Anterior cingulate cortex (tissue), 58 donors: Measurements from ENCODE around the gene AIP.
"Not testable (repeated sequence)": the region's sequence is repeated elsewhere in the genome, so short reads cannot be mapped to it uniquely, and the experiment has no call there.

ENCODE experiments used
- DNase-seq, 58 donors: peaks; one replicate each; lab custom pipeline; 2025; lab: John Stamatoyannopoulos, UW

Gene AIP

GRCh38 chr11:67445515-67445914 lies 37.3 kb upstream of the AIP start:
- DNase-seq, result no peak

DNA sequence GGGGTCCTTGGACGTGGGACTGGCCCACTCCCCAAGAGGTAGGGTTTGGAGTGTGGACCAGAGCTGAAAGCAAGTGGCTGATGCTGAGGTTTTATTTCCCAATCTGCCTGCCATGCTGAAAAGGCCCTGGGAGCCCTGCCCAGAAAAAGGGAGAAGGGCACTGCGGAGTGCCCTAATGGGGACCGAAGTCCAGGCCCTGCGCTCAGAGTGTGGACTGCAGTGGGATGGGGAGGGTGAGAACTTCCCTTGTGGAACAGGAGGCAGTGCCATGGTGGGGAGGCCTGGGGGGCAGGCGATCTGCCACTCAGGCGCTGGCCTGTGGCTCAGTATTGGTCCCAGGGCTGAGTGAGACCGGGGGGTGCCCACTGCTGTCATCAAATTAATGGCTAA lies 34.6 kb upstream of the AIP start:
- no peak for DNase-seq

- no peak for DNase-seq
Observed at GRCh38 chr11:67449116-67449844, 33.5 kb upstream of the AIP start.

GRCh38 chr11:67450796-67451657 lies 31.8 kb upstream of the AIP start:
- DNase-seq, result no peak

GRCh38 chr11:67451658-67451976 lies 31.2 kb upstream of the AIP start:
- no peak for DNase-seq

GRCh38 chr11:67452141-67452952 lies 30.5 kb upstream of the AIP start, which contains the start of gene GPR152:
Gene GPR152 (minus strand): TSS chr11:67452729. CDS start chr11:67452724, 5 bp downstream.
- peak in 14 of 58 donors; percentile 10 to 69 (median 36) for DNase-seq

GRCh38 chr11:67453816-67454732 lies 28.8 kb upstream of the AIP start:
- no peak for DNase-seq

- DNase-seq, result no peak
Observed at GRCh38 chr11:67455054-67455453, 27.8 kb upstream of the AIP start, which contains the start of gene CABP4. Gene CABP4 (plus strand): TSS chr11:67455354. CDS start chr11:67455424, 70 bp downstream.

GRCh38 chr11:67456068-67456705 lies 26.6 kb upstream of the AIP start:
- DNase-seq, result no peak

DNA sequence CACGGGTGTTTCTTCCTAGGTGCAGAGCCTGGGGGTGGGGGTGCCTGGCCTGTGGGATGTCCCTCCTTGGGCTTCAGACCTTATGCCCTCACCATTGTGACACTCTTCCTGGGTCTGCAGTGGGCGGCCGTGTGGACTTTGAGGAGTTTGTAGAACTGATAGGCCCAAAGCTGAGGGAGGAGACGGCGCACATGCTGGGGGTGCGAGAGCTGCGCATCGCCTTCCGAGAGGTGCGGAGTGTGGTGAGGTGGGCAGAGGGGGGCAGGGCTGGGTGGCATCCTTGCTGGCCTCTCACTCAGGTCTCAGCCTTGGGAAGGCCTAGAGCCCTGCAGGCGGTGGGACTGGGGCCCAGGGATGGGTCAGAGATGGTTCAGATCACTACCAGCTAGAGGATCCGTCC lies 25.4 kb upstream of the AIP start:
- no peak for DNase-seq

DNA sequence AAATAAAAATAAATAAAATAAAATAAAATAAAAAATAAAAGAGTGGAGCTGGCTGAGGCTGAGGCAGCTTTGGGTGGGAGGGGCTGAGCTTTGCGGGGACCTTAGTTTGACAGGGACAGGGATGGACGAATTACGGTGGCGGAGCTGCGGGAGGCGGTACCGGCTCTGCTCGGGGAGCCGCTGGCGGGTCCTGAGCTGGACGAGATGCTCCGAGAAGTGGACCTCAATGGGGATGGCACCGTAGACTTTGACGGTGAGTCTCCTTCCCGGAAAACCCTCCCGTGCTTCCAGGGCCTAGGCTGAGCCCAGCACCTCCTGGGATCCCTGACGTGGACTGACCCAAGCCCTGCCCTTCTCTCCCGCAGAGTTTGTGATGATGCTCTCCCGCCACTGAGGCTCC lies 24.6 kb upstream of the AIP start:
- no peak for DNase-seq

GRCh38 chr11:67463186-67463585 lies 19.6 kb upstream of the AIP start:
- no peak for DNase-seq

- peak in 8 of 58 donors; percentile 12 to 72 (median 56) for DNase-seq
Observed at GRCh38 chr11:67463680-67464410, 19.0 kb upstream of the AIP start.

DNA sequence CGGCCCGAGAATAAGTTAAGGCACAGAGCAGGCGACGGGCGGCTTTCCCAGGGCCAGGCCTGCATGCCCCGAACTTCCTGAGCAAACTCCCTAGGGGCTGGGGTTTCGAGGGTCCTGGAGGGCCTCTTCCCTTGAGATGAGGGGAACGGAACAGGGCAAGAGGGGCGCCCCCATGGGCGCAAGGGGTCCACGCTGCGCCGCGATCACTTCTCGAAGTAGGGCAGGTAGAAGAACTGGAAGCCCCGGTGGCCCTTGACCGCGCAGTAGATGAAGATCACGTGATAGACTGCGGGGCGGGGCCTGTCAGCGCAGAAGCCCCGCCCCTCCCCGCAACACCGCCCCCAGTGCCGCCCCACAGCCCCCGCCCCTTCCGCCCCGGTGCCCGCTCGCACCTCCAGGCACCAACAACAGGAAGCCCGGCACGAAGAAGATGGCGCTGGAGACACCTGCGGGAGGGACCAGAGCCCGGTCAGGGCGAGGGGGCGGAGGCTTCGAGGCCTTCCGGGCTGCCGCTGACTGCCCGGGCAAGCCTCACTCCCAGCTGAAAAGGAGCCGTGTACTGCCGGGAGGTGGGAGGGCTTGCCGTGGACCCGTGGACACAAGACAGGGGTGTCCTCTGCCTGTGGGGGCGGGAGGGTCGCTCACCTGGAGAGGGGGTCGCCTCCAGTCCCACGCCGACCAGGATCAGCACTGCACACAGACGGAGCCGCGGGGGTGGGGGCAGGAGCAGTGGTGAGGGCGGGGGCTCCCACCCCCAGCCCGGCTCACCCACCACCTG lies 18.2 kb upstream of the AIP start:
- peak in 53 of 58 donors; percentile 16 to 86 (median 62) for DNase-seq

DNA sequence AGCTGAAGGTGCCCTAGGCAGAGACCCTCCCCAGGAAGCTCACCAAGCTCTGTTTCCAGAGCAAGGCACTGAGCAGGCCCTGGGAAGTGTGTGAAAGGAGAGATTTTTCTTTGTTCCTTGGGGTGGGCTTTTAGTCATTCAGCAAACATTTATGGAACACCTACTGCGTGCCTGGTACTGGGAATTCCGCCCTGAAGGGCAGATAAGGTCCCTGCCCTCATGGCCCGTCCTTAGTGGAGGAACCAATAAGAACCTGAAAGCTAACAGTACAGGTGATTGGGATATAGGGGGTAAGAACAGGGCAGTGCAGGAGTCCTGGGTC lies 17.7 kb upstream of the AIP start:
- no peak for DNase-seq

- DNase-seq, result not testable (repeated sequence)
Observed at GRCh38 chr11:67465530-67465929, 17.3 kb upstream of the AIP start.

DNA sequence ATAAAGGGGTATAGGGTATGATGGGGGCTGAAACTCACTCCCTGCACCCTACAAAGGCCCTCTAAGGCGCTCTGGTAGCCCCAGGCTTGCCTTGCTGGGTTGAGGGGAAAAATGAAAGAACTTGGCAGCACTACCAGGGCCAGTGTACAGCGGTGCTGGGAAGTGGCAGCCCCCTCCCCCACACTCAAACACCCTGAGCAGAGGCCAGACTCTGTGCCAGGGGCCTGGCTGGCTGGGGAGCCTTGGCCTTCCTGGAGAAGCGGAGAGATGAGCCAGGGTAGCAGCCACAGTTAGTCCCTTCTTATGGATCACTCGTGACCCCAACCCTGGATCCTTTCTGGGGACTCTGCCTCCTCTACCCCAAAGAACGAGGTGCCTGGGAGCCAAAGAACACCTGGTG lies 16.5 kb upstream of the AIP start:
- peak in 6 of 58 donors; percentile 16 to 56 (median 32) for DNase-seq
